Neural cell (in vitro differentiated cells): ENCODE data around the gene BMERB1. TPM values are rescaled to one million over a fixed set of nuclear protein-coding genes. Genes with fewer than 3 reads are reported as not detected.

Source experiments
- H2AFZ ChIP-seq: fragments of 200-600, 300-800 bp; sonication (generic), shearing (Covaris generic); 2 replicates; pipeline ENCODE4 v1.6.0; 2014; ENCODE audit warnings: low read depth, mild to moderate bottlenecking, antibody characterized with exemption, low read length, moderate library complexity
- H3F3A ChIP-seq: fragments of 200-600 bp; shearing (Covaris generic); 2 replicates; pipeline ENCODE4 v1.6.1; 2016; ENCODE audit warnings: mild to moderate bottlenecking, moderate library complexity, mixed read lengths, antibody characterized with exemption, low read length; ENCODE audit not compliant: insufficient read depth, poor library complexity, severe bottlenecking
- H3K27ac ChIP-seq: fragments of 200-600, 300-800 bp; sonication (generic), shearing (Covaris generic); 2 replicates; pipeline ENCODE4 v1.5.1; 2014; ENCODE audit warnings: mild to moderate bottlenecking, low read length, moderate library complexity
- H3K27me3 ChIP-seq: fragments of 300-800, 200-600 bp; sonication (generic), shearing (Covaris generic); 2 replicates; pipeline ENCODE4 v1.6.0; 2014; ENCODE audit warnings: mild to moderate bottlenecking, low read depth, low read length, moderate library complexity; ENCODE audit not compliant: insufficient read depth
- H3K36me3 ChIP-seq: fragments of 300-800, 200-600 bp; sonication (generic), shearing (Covaris generic); 2 replicates; pipeline ENCODE4 v1.5.1; 2014; ENCODE audit warnings: mild to moderate bottlenecking, antibody characterized with exemption, low read length, moderate library complexity; ENCODE audit not compliant: insufficient read depth
- H3K4me2 ChIP-seq: fragments of 300-800, 200-600 bp; sonication (generic), shearing (Covaris generic); 2 replicates; pipeline ENCODE4 v1.6.0; 2014; ENCODE audit warnings: mild to moderate bottlenecking, low read length
- H3K4me3 ChIP-seq: fragments of 300-800, 200-600 bp; sonication (generic), shearing (Covaris generic); 2 replicates; pipeline ENCODE4 v1.5.1; 2014; ENCODE audit warnings: mild to moderate bottlenecking, low read length, moderate library complexity
- H3K79me2 ChIP-seq: fragments of 200-600 bp; shearing (Covaris generic); replicated peaks from 2 replicates; pipeline ENCODE4 v1.6.0; 2014; ENCODE audit warnings: mild to moderate bottlenecking, low read length, moderate library complexity; ENCODE audit not compliant: insufficient read depth
- H3K9ac ChIP-seq: fragments of 300-800, 200-600 bp; sonication (generic), shearing (Covaris generic); 2 replicates; pipeline ENCODE4 v1.6.1; 2016; ENCODE audit warnings: mild to moderate bottlenecking, low read length, mixed read lengths
- H3K9me2 ChIP-seq: fragments of 200-600 bp; shearing (Covaris generic); 2 replicates; pipeline ENCODE4 v1.6.1; 2016; ENCODE audit warnings: mild to moderate bottlenecking, low read length, mixed read lengths; ENCODE audit not compliant: insufficient read depth
- H3K9me3 ChIP-seq: fragments of 200-600, 300-800 bp; sonication (generic), shearing (Covaris generic); 2 replicates; pipeline ENCODE4 v1.6.1; 2016; ENCODE audit warnings: mild to moderate bottlenecking, mixed run types, low read length, moderate library complexity, mixed read lengths
- H4K20me1 ChIP-seq: fragments of 200-600 bp; shearing (Covaris generic); 2 replicates; pipeline ENCODE4 v1.6.1; 2016; ENCODE audit warnings: mild to moderate bottlenecking, mixed run types; ENCODE audit not compliant: insufficient read depth
- CTCF ChIP-seq: fragments of 450-650 bp; IDR thresholded peaks from 2 replicates; pipeline ENCODE4 v1.5.1; 2014; ENCODE audit warnings: antibody characterized with exemption, mild to moderate bottlenecking, moderate library complexity; ENCODE audit not compliant: poor library complexity, severe bottlenecking
- EP300 ChIP-seq: fragments of 450-650 bp; conservative IDR thresholded peaks from 2 replicates; pipeline ENCODE4 v1.6.1; 2014; ENCODE audit warnings: antibody characterized with exemption, mild to moderate bottlenecking, moderate library complexity; ENCODE audit not compliant: poor library complexity, severe bottlenecking
- EZH2 ChIP-seq: fragments of 200-600, 300-800 bp; shearing (Covaris generic), sonication (generic); IDR thresholded peaks from 2 replicates; pipeline ENCODE4 v1.6.1; 2014; ENCODE audit warnings: antibody characterized with exemption, low read length, borderline replicate concordance, mild to moderate bottlenecking; ENCODE audit not compliant: insufficient read depth, poor library complexity, severe bottlenecking
- MXI1 ChIP-seq: fragments of 450-650 bp; conservative IDR thresholded peaks from 2 replicates; pipeline ENCODE4 v1.6.1; 2014; ENCODE audit warnings: antibody characterized with exemption, mild to moderate bottlenecking; ENCODE audit not compliant: poor library complexity, severe bottlenecking
- POLR2AphosphoS5 ChIP-seq: IDR thresholded peaks from 2 replicates; pipeline ENCODE4 v1.6.1; 2012
- RAD21 ChIP-seq: fragments of 450-650 bp; conservative IDR thresholded peaks from 2 replicates; pipeline ENCODE4 v1.6.1; 2014; ENCODE audit warnings: antibody characterized with exemption, mild to moderate bottlenecking, moderate library complexity
- REST ChIP-seq: IDR thresholded peaks from 2 replicates; pipeline ENCODE4 v1.6.1; 2012; ENCODE audit warnings: borderline replicate concordance
- SMC3 ChIP-seq: fragments of 450-650 bp; conservative IDR thresholded peaks from 2 replicates; pipeline ENCODE4 v1.6.1; 2014; ENCODE audit warnings: antibody characterized with exemption, mild to moderate bottlenecking, moderate library complexity; ENCODE audit not compliant: poor library complexity
- TAF1 ChIP-seq: IDR thresholded peaks from 2 replicates; pipeline ENCODE4 v1.6.1; 2012; ENCODE audit warnings: low read depth
- polyA plus RNA-seq: library from polyadenylated mRNA; depleted of rRNA; stranded (reverse); fragments of >200 nt; gene quantifications from 2 replicates; pipeline ENCODE4 v1.2.3, GENCODE V29; 2014

Gene BMERB1
- polyA plus RNA-seq, 1 donor from 2014 or later: 149 TPM

- H3K79me2 ChIP-seq: peaks cover 4% of the 10 kb centered on the region
- no peaks in the 10 kb centered on the region for H3K9me2 ChIP-seq
- no peak for TF ChIP-seq TAF1
- no peak for TF ChIP-seq MXI1
- TF ChIP-seq EZH2: no peak
- no peak for TF ChIP-seq RAD21
- TF ChIP-seq POLR2AphosphoS5: no peak
- no peak overlapping the region for H3K27ac ChIP-seq
- no peaks in the 10 kb centered on the region for H3K9me3 ChIP-seq
- H3F3A ChIP-seq: no peaks in the 10 kb centered on the region
- no peaks in the 10 kb centered on the region for H4K20me1 ChIP-seq
- no peaks in the 10 kb centered on the region for H3K36me3 ChIP-seq
- no peak overlapping the region for H2AFZ ChIP-seq
- no peak overlapping the region for H3K9ac ChIP-seq
- H3K27me3 ChIP-seq: no peaks in the 10 kb centered on the region
- no peak overlapping the region for H3K4me3 ChIP-seq
- no peak overlapping the region for H3K4me2 ChIP-seq
Observed at GRCh38 chr16:15444264-15444663, 9.9 kb downstream of the BMERB1 start.

- no peak for TF ChIP-seq RAD21
- TF ChIP-seq EP300: no peak
- no peak for TF ChIP-seq TAF1
- no peak for TF ChIP-seq POLR2AphosphoS5
- no peak for TF ChIP-seq SMC3
- TF ChIP-seq MXI1: no peak
- TF ChIP-seq EZH2: no peak
- no peak for TF ChIP-seq CTCF
- TF ChIP-seq REST: no peak
- Histone ChIP-seq H3K9ac (no peak overlapping the region), H3F3A (no peaks in the 10 kb centered on the region), H3K4me3 (no peak overlapping the region), H3K36me3 (no peaks in the 10 kb centered on the region), H3K9me3 (no peaks in the 10 kb centered on the region), H2AFZ (no peak overlapping the region), H3K9me2 (no peaks in the 10 kb centered on the region), H3K4me2 (no peak overlapping the region), H3K79me2 (peaks cover 4% of the 10 kb centered on the region), H4K20me1 (no peaks in the 10 kb centered on the region), H3K27ac (no peak overlapping the region), H3K27me3 (no peaks in the 10 kb centered on the region)
Observed at GRCh38 chr16:15445450-15445849, 11.1 kb downstream of the BMERB1 start.

- H3K9me3 ChIP-seq: no peaks in the 10 kb centered on the region
- no peak overlapping the region for H3K4me2 ChIP-seq
- no peaks in the 10 kb centered on the region for H3K36me3 ChIP-seq
- H2AFZ ChIP-seq: no peak overlapping the region
- H3K9me2 ChIP-seq: no peaks in the 10 kb centered on the region
- H3K4me3 ChIP-seq: no peak overlapping the region
- no peaks in the 10 kb centered on the region for H4K20me1 ChIP-seq
- H3F3A ChIP-seq: no peaks in the 10 kb centered on the region
- TF ChIP-seq TAF1: no peak
- TF ChIP-seq EZH2: no peak
- TF ChIP-seq REST: no peak
- TF ChIP-seq RAD21: no peak
- no peak for TF ChIP-seq SMC3
- TF ChIP-seq CTCF: no peak
- TF ChIP-seq POLR2AphosphoS5: no peak
- no peak for TF ChIP-seq MXI1
- TF ChIP-seq EP300: no peak
- H3K27ac ChIP-seq: no peak overlapping the region
- H3K9ac ChIP-seq: no peak overlapping the region
- H3K27me3 ChIP-seq: no peaks in the 10 kb centered on the region
- peaks cover 4% of the 10 kb centered on the region for H3K79me2 ChIP-seq
Observed at GRCh38 chr16:15446901-15447300, 12.5 kb downstream of the BMERB1 start.
